Vagina (tissue), 2 donors: ENCODE measurements around the gene PPP2R5D. TPM values are rescaled to one million over a fixed set of nuclear protein-coding genes. Genes with fewer than 3 reads are reported as not detected.
"Not testable (repeated sequence)": the region's sequence is repeated elsewhere in the genome, so short reads cannot be mapped to it uniquely, and the experiment has no call there.

Experiments
- DNase-seq, 2 donors: peaks; one replicate each; pipeline ENCODE4 v3.0.0-alpha.2; 2017; ENCODE audit errors: extremely low spot score in 2 of 2
- H3K27ac ChIP-seq: fragments of 200-600 bp; sonication (generic); one replicate; pipeline ENCODE4 v1.5.1; 2019
- H3K27me3 ChIP-seq: fragments of 200-600 bp; sonication (generic); one replicate; pipeline ENCODE4 v1.5.1; 2019
- H3K36me3 ChIP-seq, 2 donors: fragments of 200-600 bp; sonication (generic); one replicate each; pipeline ENCODE4 v1.5.1; 2017 to 2019
- H3K4me1 ChIP-seq: fragments of 200-600 bp; sonication (generic); one replicate; pipeline ENCODE4 v1.5.1; 2019
- H3K4me3 ChIP-seq, 2 donors: fragments of 200-600 bp; sonication (generic); 1 replicate in 1 of 2; 2 replicates in 1 of 2; pipeline ENCODE4 v1.5.1; 2016 to 2019
- H3K9me3 ChIP-seq: fragments of 200-600 bp; sonication (generic); one replicate; pipeline ENCODE4 v1.5.1; 2019
- POLR2A ChIP-seq, 2 donors: fragments of 450-650 bp; IDR thresholded peaks; one replicate each; pipeline ENCODE4 v1.6.1; 2017; ENCODE audit warnings: antibody characterized with exemption in 2 of 2, mild to moderate bottlenecking in 2 of 2, moderate library complexity in 2 of 2
- POLR2AphosphoS5 ChIP-seq, 2 donors: sonication (generic); formaldehyde crosslinking; IDR thresholded peaks; one replicate each; pipeline ENCODE4 v1.9.0; 2017; ENCODE audit warnings: antibody characterized with exemption in 2 of 2, mild to moderate bottlenecking in 2 of 2, low read depth in 1 of 2; ENCODE audit not compliant: insufficient read depth in 1 of 2
- intact Hi-C: fragments of 100-400 bp; cut with DNase I; formaldehyde crosslinking; loops from one replicate; pipeline ENCODE4 v1.15.1; 2023
- total RNA-seq: library from RNA; depleted of rRNA; stranded (reverse); fragments of >200 nt; gene quantifications from one replicate; pipeline ENCODE4 v1.2.3, GENCODE V29; 2016
- TF ChIP-seq, protein P1 (sequence below), 3 experiments: fragments of 450-650 bp in 2 of 3; fragments of 200-600 bp in 1 of 3; sonication (generic) in 1 of 3; IDR thresholded peaks; one replicate each; pipeline ENCODE4 v1.5.1; 2017 to 2019; ENCODE audit warnings: antibody characterized with exemption in 3 of 3, mild to moderate bottlenecking in 2 of 3, moderate library complexity in 2 of 3

The PPP2R5D gene
- total RNA-seq, 1 donor from 2014 or later, result 26.3 TPM

DNA sequence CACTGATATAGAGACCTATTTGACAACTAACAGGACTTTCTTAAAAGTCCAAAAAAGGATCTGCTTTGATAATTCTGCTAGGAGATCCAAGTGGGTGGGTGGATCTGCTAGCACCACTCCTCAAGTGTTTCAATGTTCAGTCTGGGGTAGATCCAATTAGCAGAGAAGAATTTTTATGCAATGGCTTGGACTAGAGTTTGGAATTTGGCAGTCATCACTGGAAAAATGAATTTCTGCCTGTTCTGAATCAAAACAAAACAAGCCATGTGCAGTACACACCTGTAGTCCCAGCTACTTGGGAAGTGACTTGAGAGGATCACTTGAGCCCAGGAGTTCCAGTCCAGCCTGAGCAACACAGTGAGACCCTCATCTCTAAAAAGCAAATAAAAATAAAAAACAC is 36.4 kb upstream of the PPP2R5D start:
- H3K9me3 ChIP-seq, result no peaks in the 10 kb centered on the region
- no peak overlapping the region for H3K4me3 ChIP-seq
- H3K27ac ChIP-seq, result no peak overlapping the region
- no peaks in the 10 kb centered on the region for H3K4me1 ChIP-seq
- TF ChIP-seq POLR2A (IDR thresholded peaks at IDR 0.05) (no peak), POLR2AphosphoS5 (IDR thresholded peaks at IDR 0.05; ENCODE audit: insufficient read depth in 1 of 2, low read depth in 1 of 2) (no peak)
- TF ChIP-seq, protein P1, sequence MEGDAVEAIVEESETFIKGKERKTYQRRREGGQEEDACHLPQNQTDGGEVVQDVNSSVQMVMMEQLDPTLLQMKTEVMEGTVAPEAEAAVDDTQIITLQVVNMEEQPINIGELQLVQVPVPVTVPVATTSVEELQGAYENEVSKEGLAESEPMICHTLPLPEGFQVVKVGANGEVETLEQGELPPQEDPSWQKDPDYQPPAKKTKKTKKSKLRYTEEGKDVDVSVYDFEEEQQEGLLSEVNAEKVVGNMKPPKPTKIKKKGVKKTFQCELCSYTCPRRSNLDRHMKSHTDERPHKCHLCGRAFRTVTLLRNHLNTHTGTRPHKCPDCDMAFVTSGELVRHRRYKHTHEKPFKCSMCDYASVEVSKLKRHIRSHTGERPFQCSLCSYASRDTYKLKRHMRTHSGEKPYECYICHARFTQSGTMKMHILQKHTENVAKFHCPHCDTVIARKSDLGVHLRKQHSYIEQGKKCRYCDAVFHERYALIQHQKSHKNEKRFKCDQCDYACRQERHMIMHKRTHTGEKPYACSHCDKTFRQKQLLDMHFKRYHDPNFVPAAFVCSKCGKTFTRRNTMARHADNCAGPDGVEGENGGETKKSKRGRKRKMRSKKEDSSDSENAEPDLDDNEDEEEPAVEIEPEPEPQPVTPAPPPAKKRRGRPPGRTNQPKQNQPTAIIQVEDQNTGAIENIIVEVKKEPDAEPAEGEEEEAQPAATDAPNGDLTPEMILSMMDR (IDR thresholded peaks at IDR 0.05), result no peak
- no peaks in the 10 kb centered on the region for H3K27me3 ChIP-seq
- DNase-seq, result no peak
- H3K36me3 ChIP-seq, result no peaks in the 10 kb centered on the region
- intact Hi-C loops, result no loop called here

DNA sequence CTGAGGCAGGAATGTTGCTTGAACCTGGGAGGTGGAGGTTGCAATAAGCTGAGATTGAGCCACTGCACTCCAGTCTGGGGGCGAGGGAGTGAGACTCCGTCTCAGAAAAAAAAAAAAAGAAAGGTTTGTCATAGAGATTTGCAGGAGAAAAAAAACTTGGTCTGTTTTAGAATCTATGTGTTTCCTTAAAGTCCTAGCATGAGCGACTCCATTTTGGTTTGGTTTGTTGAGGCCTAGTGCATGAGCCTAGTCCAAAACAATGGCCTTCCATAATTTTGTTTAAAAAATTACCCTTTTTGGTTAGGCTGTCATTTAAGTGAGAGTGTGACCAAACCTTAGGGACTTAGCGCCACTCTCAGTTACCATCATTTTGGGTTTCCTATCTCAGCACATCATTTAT is 32.0 kb upstream of the PPP2R5D start:
- no peak for DNase-seq
- Histone ChIP-seq H3K4me3 (no peak overlapping the region), H3K9me3 (no peaks in the 10 kb centered on the region), H3K27ac (no peak overlapping the region), H3K36me3 (no peaks in the 10 kb centered on the region), H3K27me3 (no peaks in the 10 kb centered on the region), H3K4me1 (no peaks in the 10 kb centered on the region)
- intact Hi-C loops, result no loop called here
- TF ChIP-seq POLR2AphosphoS5 (IDR thresholded peaks at IDR 0.05; ENCODE audit: insufficient read depth in 1 of 2, low read depth in 1 of 2) (no peak), POLR2A (IDR thresholded peaks at IDR 0.05) (no peak)
- TF ChIP-seq, protein P1 (IDR thresholded peaks at IDR 0.05), result no peak

DNA sequence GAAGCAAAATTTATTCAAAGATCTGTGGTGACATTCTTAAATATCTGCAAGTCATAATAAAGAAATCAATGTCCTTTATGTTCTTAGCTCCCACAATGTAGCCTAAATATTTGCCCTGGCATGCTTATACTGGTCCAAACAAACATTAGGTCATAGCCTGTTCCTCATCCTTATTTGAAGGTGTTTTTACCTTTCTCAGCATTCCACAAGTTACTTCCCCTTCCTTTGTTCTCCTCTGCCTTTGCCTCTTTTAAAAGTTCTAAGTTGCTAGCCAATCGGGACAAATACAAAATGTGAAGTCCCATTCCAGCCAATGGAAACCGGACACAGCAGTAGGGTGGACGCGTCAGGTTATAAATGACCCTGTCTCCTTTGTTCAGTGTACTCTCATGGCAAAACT is 30.0 kb upstream of the PPP2R5D start:
- H3K27ac ChIP-seq, intact Hi-C loops: not testable (repeated sequence)

DNA sequence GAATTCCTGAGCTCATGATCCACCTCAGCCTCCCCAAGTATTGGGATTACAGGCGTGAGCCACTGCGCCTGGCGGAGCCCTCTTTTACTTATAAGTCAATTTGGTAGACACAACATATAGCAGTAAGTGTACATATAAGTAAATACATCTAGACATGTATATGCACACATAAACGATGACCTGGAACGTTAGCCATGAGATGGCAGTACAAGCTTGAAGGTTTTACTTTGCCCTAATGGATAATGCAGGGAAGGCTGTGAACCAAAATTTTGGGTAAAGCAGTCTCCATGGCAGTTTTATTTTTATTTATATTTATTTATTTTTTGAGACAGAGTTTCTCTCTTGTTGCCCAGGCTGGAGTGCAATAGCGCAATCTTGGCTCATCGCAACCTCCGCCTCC is 26.2 kb upstream of the PPP2R5D start:
- Histone ChIP-seq H3K4me1 (peaks cover 14% of the 10 kb centered on the region), H3K4me3 (no peak overlapping the region), H3K27ac (no peak overlapping the region), H3K27me3 (no peaks in the 10 kb centered on the region), H3K9me3 (no peaks in the 10 kb centered on the region), H3K36me3 (no peaks in the 10 kb centered on the region)
- no peak for DNase-seq
- TF ChIP-seq POLR2A (IDR thresholded peaks at IDR 0.05) (no peak), POLR2AphosphoS5 (IDR thresholded peaks at IDR 0.05; ENCODE audit: insufficient read depth in 1 of 2, low read depth in 1 of 2) (no peak)
- TF ChIP-seq, protein P1 (IDR thresholded peaks at IDR 0.05), result no peak
- intact Hi-C loops, result no loop called here

More for the DNA sequence above, 30.0 kb upstream of the PPP2R5D start:
- DNase-seq, H3K27me3 ChIP-seq, H3K4me1 ChIP-seq, H3K4me3 ChIP-seq, H3K9me3 ChIP-seq, H3K36me3 ChIP-seq: not testable (repeated sequence)

DNA sequence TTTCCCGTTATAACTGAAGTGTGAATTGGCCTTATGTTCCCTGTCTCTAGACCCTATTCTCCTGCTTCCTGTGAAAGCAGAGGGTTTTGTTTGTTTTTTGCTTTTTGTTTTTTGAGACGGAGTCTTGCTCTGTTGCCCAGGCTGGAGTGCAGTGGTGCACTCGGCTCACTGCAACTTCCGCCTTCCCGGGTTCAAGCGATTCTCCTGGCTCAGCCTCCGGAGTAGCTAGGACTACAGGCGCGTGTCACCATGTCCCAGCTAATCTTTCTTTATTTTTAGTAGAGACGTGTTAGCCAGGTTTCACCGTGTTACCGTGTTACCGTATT is 24.5 kb upstream of the PPP2R5D start:
- intact Hi-C loops, result no loop called here
- Histone ChIP-seq H3K36me3 (peaks cover 0 to 10% of the 10 kb centered on the region in 2 donors), H3K4me3 (peak overlapping the region; percentile 45 to 71), H3K4me1 (peaks cover 14% of the 10 kb centered on the region), H3K9me3 (no peaks in the 10 kb centered on the region), H3K27ac (no peak overlapping the region), H3K27me3 (no peaks in the 10 kb centered on the region)
- TF ChIP-seq POLR2AphosphoS5 (IDR thresholded peaks at IDR 0.05; ENCODE audit: insufficient read depth in 1 of 2, low read depth in 1 of 2), result no peak
- TF ChIP-seq POLR2A (IDR thresholded peaks at IDR 0.05), result no peak
- TF ChIP-seq, protein P1 (IDR thresholded peaks at IDR 0.05), result no peak
- DNase-seq, result no peak
